IPS DF 19.7 (cell line): ENCODE measurements around the gene PLCXD3.

Experiments used
- DNase-seq: peaks from one replicate; pipeline ENCODE4 v3.0.0-alpha.2; 2013; ENCODE audit warnings: low read depth, low spot score

Gene PLCXD3

GRCh38 chr5:41510176-41510831 lies at the start of gene PLCXD3:
Gene PLCXD3, minus strand, starts transcription at chr5:41510601. Its CDS starts 75 bp downstream, at chr5:41510526.
- no peak for DNase-seq

- no peak for DNase-seq
Observed at GRCh38 chr5:41559184-41559583, 48.8 kb upstream of the PLCXD3 start.

GRCh38 chr5:41558295-41558694 lies 47.9 kb upstream of the PLCXD3 start:
- DNase-seq, result no peak

- DNase-seq, result no peak
Observed at GRCh38 chr5:41547991-41548390, 37.6 kb upstream of the PLCXD3 start.

GRCh38 chr5:41542183-41542582 lies 31.8 kb upstream of the PLCXD3 start:
- no peak for DNase-seq

- DNase-seq, result no peak
Observed at GRCh38 chr5:41539454-41539853, 29.1 kb upstream of the PLCXD3 start.

- DNase-seq, result no peak
Observed at GRCh38 chr5:41537581-41537980, 27.2 kb upstream of the PLCXD3 start.

- DNase-seq, result no peak
Observed at GRCh38 chr5:41532485-41532884, 22.1 kb upstream of the PLCXD3 start.

GRCh38 chr5:41527201-41527779 lies 16.9 kb upstream of the PLCXD3 start:
- no peak for DNase-seq

GRCh38 chr5:41526699-41527098 lies 16.3 kb upstream of the PLCXD3 start:
- DNase-seq, result no peak

- no peak for DNase-seq
Observed at GRCh38 chr5:41524174-41524573, 13.8 kb upstream of the PLCXD3 start.

GRCh38 chr5:41522193-41522786 lies 11.9 kb upstream of the PLCXD3 start:
- DNase-seq, result no peak

- no peak for DNase-seq
Observed at GRCh38 chr5:41519801-41520200, 9.4 kb upstream of the PLCXD3 start.

- no peak for DNase-seq
Observed at GRCh38 chr5:41517909-41518308, 7.5 kb upstream of the PLCXD3 start.

GRCh38 chr5:41511241-41511640 lies 840 bp upstream of the PLCXD3 start:
- no peak for DNase-seq

- no peak for DNase-seq
Observed at GRCh38 chr5:41509399-41510175, 814 bp downstream of the PLCXD3 start.

GRCh38 chr5:41508696-41509398 lies 1.6 kb downstream of the PLCXD3 start:
- DNase-seq, result no peak

GRCh38 chr5:41508186-41508585 lies 2.2 kb downstream of the PLCXD3 start:
- DNase-seq, result no peak

GRCh38 chr5:41507501-41507900 lies 2.9 kb downstream of the PLCXD3 start:
- DNase-seq, result no peak

GRCh38 chr5:41503860-41504259 lies 6.5 kb downstream of the PLCXD3 start:
- no peak for DNase-seq

GRCh38 chr5:41503310-41503709 lies 7.1 kb downstream of the PLCXD3 start:
- DNase-seq, result no peak
